Left kidney (tissue), 2 donors: ENCODE measurements around the gene PLK2. TPM values are rescaled to one million over a fixed set of nuclear protein-coding genes. Genes with fewer than 3 reads are reported as not detected.

ENCODE experiments used
- DNase-seq: peaks from one replicate; pipeline ENCODE4 v3.0.0-alpha.2; 2013
- polyA plus RNA-seq: library from polyadenylated mRNA; unstranded; fragments of 120-200 nt; gene quantifications from one replicate; pipeline ENCODE4 v1.2.1, GENCODE V29; 2013; ENCODE audit not compliant: insufficient read length

PLK2 gene
- polyA plus RNA-seq, 1 donor = 206 TPM

DNA sequence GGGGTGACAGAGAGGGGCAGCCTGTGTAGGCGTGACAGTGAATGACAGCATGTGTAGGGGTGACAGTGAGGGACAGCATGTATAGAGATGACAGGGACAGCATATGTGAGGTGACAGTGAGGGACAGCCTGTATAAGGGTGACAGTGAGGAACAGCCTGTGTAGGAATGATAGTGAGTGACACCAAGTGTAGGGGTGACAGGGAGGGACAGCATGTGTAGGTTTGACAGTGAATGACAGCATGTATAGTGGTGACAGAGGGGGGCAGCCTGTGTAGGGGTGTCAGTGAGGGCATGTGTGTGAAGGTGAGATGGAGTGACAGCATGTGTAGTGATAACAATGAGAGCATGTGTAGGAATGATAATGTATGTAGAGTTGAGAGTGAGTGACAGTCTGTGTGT lies 22.6 kb upstream of the PLK2 start:
- DNase-seq = no peak

DNA sequence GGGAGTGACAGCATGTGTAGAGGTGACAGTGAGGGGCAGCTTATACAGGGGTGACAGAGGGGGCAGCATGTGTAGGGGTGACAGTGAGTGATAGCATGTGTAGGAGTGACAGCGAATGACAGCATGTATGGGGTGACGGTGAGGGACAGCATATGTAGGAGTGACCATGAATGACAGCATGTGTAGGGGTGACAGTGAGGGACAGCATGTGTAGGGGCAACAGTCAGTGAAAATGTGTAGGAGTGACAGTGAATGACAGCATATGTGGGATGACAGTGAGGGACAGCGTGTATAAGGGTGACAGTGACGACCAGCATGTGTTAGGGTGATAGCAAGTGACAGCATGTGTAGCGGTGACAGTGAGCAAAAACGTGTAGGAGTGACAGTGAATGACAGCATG lies 21.9 kb upstream of the PLK2 start:
- DNase-seq = no peak

DNA sequence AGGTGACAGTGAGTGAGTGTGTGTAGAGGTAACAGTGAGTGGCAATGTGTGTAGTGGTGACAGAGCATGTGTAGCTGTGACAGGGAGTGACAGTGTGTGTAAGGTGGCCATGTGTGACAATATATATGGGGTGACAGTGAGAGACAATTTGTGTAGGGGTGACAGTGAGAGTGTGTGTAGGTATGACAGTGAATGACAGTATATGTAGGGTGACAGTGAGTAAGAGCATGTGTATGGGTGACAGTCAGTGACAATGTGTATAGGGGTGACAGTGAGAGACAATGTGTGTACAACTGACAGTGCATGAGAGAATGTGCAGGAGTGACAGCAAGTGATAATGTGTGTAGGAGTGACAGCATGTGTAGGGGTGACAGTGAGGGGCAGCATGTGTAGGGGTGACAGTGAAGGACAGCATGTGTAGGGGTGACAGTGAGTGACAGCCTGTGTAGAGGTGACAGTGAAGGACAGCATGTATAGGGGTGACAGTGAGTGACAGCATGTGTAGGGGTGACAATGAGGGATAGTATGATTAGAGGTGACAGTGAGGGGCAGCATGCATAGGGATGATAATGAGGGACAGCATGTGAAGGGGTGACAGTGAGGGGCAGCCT lies 21.3 kb upstream of the PLK2 start:
- DNase-seq = no peak

DNA sequence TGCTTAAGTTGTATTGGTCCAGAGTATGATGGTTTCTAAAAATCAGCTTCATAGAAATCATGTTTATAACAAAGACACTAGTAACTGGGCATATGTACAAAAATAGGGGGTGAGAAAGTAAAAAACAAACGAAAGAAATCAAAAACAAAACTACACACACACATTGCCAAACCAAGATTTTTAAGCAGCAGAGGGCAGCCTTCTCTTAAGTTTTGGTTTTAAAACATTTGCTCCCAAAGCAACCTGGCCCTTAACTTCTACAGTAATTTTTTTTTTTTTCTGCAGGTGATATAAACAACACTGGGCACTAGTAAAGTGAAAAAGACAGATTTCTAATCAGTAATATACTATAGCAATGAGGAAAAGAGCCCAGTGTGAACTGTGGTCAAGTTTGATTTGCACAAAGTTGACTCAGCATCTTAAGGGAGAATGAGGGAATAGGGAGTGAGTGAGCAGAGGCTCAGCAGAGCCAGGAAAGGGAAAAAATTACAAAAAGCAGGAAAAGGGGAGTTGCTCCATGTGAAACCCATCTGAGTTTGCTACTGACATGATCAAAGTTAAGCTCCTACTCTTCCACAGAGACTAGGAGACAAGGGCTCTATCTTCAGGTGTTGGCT lies 18.0 kb upstream of the PLK2 start:
- no peak for DNase-seq

DNA sequence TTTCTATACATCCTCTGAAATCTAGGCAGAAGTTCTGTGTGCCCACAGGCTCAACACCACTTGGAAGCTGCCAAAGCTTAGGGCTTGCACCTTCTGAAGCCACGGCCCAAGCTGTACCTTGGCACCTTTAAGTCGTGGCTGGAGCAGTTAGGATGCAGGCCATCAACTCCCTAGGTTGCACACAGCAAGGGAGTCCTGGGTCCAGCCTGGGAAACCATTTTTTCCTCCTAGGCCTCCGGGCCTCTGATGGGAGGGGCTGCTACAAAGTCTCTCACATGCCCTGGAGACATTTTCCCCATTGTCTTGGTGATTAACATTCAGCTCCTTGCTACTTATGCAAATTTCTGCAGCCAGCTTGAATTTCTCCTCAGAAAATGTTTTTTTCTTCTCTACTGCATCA lies 15.5 kb upstream of the PLK2 start:
- no peak for DNase-seq

DNA sequence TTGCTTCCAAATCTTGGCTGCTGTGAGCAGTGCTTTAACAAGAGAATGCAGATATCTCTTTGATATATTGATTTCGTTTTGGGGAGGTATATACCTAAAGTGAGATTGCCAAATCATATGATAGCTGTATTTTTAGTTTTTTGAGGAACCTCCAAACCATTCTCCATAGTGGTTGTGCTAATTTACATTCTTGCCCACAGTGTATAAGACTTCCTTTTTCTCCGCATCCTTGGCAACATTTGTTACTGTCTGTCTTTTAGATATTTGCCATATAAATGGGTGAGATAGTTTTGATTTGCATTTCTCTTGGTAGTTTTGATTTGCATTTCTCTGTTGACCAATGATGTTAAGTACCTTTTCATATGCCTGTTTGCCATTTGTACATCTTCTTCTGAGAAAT lies 10.0 kb upstream of the PLK2 start:
- DNase-seq = no peak

DNA sequence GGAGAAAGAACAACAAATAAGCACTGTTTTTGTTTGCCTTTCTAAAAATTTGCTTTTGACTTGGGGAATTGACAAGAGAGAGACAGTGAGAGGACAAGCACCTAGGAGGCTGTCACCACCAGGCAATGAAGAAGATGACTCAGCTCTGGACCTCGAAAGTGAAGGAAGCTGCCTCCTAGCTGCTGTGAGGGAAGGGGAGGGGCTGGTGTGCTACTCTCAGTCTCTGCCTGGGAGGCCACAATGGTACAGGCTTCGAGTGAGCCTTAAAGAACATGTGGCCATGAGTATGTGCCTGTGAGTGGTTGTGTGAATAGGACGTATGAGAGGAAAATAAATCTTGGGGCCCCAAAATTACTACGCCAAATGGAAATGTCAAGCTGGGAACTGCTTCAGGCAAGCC lies 7.1 kb upstream of the PLK2 start:
- no peak for DNase-seq

DNA sequence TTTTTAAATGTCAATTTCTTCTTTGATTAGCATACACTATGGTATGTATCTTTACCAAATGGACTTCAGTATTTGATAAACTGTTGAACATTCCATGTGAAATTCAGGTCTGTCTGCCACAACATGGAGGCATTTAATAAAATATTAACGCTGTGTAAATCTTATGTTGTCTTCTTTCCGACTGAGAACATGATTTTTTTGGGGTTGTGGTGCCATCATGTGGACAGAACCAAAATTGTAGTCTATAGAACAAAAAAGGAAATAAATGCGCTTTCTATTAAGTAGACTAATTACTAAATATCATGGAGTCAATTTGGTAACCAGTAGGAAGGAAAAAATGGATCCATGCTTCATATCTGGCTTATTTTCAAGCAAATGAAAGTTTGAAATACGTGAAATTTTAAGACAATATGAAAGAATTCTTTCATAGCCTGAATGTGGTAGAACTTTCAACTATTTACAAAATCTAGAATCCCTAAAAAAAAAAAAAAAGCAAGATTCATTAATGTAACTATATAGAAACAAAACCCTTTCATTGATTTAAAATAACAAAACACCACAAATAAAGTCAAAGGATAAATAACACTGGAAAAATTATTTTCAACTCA lies 2.8 kb upstream of the PLK2 start:
- DNase-seq = peak; percentile 63

DNA sequence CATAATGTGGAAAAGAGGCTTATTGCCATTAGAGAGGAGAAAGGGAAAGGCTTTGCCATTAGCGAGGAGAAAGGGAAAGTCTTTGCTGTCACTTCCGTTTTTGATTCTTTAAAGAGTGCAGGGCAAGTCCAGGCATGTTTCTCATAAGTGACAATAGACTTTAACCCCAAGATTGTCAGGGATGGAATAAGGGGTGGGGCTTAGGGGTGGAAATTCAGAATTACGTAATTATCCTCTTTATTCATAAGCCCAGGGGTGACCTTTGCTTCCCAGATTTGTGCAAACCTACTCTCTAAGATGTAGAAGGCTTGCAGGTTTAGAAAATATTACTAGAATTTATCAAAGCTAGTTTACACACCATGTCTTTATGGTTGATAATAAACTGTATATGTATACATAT lies 2.3 kb upstream of the PLK2 start:
- no peak for DNase-seq

DNA sequence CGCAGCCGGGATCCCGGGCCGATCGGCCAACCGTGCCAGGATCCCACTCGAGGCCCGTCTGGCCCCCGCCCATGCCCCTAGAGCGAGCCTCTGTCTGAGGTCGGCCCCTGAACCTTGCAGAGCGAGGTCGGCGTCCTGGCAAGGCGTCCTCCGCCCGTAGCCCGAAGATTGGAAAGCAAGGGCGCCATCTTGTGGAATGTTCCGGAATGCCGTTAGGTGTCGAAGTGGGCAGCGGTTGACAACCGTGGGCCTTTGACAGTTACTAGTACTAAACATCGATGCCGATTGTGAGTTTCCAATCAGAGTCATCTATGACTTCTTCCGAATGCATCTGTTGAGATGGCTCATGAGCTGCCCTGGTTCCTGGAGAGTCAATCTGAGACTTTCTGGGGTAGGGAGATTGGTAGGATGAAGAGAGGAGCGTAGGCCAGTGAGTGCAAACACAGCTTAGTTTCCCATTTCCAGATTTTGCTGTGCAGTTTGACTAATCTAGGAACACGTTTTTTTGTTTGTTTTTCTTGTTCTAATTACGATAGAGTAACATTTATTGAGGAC lies 923 bp upstream of the PLK2 start:
- peak; percentile 92 for DNase-seq

DNA sequence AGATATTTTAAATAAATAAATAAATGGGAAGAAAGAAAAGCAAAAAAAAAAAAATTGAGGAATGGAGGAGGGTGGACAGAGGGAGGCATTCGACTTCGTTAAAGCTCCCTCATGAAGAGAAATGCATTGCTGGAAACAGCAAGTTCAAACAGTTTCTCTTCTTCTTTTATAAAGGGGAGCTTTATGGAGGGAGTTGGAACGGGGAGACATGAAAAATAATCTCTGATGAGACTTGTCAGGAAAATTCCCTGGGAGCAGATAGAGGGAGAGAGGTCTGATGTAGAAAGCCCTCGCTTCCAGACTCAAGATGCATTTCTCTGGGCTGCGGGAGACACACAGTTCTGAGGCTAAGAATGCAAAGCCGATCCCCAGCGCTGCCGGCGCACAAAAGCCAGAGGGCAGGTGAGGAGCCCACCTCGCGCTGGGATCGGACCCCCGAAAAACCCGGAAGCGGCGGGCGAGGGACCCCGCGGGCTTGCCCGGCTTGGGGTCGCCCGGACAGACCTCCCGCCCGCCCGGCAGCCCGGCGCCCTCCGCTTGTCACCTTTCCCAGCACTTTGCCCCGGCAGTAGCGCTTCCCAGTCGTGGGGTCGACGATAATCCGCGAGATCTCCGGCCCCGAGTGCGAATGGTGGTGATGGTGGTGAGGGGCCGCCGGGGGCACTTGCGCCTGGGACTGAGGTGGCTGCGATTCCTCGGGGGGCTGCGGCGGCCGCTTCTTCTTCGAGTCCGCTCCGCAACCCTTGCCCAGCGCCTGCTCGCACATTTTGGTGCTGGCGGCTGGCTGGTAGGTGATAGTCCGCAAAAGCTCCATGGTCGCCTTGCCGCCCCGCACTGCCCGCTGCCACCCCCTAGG lies 512 bp downstream of the PLK2 start:
- peak; percentile 44 for DNase-seq

DNA sequence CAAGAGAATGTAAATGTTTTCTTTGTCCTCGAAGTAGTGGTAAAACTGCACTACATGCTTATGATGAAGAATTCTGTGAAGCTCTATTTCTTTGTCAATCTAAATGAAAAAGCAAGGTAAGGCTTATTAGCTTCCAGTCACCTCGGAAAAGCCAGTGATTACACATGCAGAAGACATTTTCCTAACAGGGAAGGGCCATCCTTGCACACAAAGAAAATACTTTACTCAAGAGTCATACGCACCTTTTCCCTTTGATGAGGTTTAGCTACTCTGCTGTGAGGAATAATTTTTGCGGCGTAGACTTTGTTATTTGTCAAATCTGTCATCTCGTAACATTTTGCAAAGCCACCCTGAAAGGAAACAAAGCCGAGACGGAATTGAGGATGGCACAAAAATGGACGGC lies 1.1 kb downstream of the PLK2 start:
- peak; percentile 28 for DNase-seq

DNA sequence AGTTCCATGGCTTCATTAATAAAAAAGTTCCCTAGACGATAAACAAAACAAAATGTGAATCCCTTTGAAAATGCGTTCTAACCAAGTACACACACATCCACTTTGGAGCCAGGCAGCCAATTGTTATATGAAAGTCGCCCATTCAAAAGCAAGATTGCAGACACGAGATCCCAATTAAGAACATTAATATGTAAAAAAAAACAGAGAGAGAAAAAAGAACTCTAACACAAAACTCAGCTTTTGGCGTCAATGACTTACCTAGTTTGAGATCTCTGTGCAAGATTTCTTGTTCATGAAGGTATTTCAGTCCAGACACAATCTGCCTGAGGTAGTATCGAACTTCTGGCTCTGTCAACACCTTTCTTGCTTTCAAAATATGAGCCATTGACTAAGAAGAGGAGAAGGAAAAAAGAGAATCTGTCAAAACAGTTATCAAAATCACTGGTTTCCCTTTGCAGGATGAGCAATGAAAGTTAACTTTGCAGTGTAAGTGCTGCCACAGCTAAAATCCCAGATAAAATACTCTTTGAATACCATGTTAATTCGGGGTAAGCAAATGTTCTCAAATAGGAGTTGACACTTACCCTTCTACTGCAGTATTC lies 1.6 kb downstream of the PLK2 start:
- DNase-seq = peak; percentile 11

DNA sequence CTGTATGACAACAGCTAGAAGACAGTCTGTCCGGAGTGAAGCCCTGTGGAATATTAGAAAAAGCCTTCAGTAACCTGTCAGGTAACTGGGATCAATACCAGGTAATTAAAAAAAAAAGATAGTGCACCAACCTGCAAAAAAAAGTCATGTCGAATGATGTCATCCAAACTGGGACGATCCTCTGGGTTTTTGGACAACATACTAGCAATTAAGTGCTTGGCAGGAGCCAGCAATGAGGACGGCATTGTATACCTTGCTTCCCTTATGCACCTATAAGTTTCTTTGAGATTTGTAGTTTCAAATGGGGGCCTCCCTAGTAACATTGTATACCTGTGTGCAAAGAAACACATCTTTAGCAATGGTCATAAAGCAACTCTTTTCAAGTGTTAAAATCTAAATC lies 2.8 kb downstream of the PLK2 start:
- no peak for DNase-seq

DNA sequence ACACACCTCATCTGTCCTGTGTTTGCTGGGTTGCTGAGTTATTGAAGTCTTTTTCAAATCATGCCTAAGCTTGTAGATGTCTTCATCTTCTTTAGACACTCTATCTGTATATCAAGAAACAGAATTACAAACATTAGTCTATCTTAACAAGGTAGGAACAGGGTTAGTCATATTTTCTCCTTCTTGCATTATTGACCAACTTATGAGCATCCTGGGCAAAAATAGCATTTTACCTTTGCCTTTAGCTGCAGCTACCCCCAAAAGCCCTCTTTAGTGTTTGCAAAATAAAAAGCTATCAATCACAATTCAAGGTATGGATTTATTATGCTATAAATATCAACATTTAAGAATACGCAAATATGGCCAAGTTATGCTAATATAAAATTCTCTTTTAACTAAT lies 3.4 kb downstream of the PLK2 start:
- no peak for DNase-seq

DNA sequence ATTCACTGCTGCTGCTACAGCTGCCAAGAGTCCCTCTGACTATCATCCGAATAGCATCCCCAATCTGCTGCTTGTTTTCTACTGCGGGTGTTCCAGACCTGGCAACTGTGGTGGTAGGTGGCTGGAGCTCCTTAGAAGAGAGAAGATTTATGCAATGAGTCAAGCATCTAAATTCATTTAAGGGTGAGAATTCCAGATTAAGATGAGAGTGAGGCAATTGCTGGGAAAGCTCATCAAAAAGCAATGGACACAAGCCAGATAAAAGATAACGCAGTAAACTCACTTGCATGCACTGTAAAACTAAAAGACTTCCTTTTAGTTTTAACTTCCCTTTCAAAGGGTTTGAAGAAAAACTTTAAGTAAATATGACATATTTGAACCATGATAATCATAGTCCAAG lies 3.9 kb downstream of the PLK2 start:
- DNase-seq = no peak

DNA sequence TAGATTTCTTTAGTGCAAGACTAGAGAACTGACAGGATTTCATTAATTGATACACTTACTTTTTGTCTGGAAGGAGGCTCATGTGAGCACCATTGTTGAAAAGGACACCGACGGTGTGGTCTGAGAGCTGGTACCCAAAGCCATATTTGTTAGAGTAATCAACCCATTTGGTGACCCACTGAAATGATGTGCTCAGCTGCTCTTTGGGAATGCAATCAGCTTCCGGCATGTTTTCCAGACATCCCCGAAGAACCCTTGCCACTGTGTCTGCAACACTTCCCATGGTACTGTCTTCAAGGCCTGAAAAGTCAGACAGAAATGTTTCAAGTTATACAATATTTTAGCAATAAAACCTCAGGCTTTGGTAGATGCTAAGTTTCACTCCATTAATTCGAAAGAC lies 4.4 kb downstream of the PLK2 start:
- no peak for DNase-seq

DNA sequence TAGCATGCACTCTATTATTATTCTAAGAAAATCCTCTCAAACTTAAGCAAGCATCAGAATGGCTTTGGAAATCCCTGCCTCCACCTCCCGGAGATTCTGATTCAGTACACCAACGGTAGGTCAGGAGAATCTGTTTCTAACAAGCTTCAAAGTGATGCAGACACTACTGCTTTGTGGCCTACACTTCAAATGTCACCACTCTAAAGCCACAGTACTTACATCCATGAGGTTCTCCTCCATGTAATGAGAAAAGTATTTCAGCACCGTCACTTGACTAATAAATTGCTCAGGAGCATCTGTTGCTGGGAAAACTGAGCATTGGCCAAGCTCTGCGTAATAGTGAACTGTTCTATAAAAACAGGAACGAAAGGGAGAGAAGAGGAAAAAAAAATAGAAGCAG lies 4.8 kb downstream of the PLK2 start:
- DNase-seq = no peak

DNA sequence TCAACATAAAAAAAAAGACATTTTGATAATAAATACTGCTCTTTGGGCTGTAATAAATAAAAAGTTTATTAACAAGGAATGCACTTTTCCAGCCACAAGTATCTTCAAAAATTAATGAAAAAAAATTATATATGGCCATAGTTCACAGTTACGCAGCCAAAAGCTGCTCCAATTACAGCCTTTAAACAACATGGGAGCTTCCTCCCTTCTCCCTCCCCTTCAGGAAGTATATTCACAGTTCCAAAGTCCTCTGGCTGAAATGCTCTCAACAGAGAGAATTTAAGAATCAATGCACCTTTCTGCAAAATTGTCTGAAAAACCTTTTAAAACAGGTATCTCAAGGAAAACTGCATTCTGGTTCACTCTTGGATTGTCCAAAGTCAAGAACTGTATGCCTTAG lies 5.9 kb downstream of the PLK2 start:
- no peak for DNase-seq

DNA sequence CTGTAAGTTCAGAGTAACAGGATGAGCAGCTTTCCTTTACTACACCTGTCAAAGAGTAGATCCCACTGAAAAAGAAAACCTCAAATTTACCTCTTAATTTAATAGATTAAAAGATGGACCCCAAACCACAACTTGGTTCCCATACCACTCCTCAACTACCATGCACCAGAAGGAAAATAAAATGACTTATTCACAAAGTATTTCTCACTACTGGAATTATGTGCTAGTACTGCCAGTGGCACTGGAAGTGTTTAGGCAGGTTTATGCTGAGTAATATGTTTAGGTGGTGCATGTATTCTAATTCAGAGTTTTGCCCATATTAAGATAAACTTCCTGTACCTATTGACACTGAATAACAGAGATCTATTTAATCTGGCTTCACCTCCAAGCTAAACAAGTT lies 6.6 kb downstream of the PLK2 start:
- no peak for DNase-seq

DNA sequence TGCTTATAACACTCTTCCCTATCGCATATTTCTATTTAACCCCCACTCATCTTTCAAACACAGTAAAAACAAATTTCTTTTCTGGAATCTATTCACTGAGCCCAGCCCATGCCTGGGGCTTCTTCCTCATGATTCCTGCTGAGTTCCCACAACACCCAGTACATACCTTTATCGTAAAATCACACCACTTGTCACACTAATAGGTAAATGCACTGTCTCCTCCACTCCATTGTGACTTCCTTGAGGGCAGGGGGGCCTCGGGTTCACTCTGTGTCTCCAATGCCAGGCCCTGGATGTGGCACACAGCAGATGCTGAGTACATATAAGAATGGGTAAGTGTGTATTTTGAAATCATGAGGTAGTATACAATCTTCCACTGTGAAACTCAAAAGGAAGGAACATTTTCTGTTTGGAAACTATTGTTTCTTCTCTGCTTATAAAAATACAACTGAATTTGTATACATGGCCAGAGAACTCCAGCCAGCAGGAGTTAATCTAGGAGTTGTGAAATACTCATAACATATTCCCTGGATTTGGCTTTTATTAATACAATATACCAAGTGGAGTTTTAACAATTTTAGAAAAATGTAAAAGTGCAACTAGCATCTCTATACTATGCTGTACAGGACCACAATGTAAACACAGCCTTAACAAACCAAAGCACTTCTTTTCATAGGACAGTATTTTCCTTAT lies 7.2 kb downstream of the PLK2 start:
- DNase-seq = no peak
